Activated CD8-positive, alpha-beta memory T cell treated with anti-CD3 and anti-CD28 coated beads, Interleukin-2, amount 50 U/mL, for 24 hours (primary cell): ENCODE measurements around the gene COL5A1.
"Not testable (repeated sequence)": the region's sequence is repeated elsewhere in the genome, so short reads cannot be mapped to it uniquely, and the experiment has no call there.

Source experiments
- DNase-seq: peaks from one replicate; pipeline ENCODE4 v3.0.0-alpha.2; 2020; ENCODE audit errors: extremely low read depth

The COL5A1 gene

DNA sequence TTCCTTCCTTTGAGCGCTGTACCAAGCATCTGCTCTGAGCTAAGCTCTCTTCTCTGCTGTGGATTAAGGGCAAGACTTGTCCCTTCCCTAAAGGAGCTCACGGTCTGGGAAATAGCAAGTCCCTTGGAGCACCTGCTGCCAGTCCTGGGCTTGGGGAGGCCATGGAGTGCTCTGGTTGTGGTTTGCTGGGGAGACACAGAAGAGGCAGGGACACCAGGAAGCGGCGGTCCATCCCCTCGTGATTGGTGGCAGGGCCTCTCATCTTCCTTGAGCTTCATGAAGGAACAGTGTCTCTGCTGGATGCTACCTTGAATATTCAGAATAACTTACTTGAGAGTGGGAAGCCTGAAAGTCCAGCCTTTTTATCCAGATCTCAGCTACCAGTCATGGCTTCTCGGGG, 35.3 kb downstream of the COL5A1 start:
- no peak for DNase-seq

GRCh38 chr9:134677743-134678142, 36.1 kb downstream of the COL5A1 start:
- no peak for DNase-seq

DNA sequence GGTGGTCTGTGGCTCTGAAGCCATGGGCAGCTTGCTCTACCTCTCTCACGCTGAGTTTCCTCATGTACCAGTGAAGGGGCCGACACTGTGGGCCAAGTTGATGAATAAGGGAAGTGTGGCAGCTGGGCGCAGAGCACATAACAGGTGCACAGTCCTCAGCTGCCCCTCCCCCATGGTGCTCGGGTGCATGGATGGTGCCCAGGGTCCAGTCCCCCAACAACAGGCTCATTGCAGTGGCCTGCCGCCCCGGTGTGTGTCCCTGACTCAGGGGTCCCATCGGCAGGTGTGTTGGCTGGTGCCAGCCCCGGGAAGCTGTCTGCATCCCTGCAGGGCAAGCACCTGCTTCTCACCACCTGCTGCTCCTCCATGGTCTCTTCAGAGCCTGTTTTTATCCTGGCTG, 36.6 kb downstream of the COL5A1 start:
- DNase-seq, result no peak

DNA sequence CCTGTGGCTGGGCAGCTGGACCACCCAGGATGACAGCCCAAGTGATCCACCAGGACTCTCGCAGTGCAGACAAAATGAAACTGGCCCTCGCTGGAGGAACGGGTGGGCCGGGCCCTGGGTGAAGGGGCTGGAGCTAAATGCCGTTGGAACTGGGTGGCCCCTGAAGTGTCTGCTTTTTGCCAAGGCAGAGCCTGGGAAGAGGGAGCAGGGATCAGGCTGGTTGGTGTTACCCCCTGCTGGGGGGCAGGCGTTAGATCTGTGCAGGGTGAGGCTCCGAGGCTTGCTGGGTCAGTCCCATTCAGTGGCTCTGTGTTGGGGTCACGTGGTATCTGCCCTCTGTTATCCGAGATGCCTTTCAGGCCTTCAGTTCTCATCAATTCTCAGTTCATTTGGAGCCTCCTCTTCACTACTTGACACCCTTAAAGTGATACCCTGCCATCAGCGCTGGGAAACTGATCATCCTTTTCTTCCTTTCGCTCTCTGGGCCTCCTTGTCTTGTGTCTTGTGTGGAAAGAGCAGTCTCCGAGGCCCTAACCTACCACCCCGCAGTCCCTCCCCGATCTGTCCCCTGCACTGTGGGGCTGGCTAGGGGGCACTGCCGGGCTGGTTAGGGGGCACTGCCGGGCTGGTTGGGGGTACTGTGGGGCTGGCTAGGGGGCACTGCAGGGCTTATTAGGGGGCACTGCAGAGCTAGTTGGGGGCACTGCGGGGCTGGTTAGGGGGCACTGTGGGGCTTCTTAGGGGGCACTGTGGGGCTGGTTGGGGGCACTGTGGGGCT, 37.3 kb downstream of the COL5A1 start:
- no peak for DNase-seq

GRCh38 chr9:134679616-134680392, 38.2 kb downstream of the COL5A1 start:
- no peak for DNase-seq

- no peak for DNase-seq
Measured at GRCh38 chr9:134680393-134681060, 38.9 kb downstream of the COL5A1 start.

DNA sequence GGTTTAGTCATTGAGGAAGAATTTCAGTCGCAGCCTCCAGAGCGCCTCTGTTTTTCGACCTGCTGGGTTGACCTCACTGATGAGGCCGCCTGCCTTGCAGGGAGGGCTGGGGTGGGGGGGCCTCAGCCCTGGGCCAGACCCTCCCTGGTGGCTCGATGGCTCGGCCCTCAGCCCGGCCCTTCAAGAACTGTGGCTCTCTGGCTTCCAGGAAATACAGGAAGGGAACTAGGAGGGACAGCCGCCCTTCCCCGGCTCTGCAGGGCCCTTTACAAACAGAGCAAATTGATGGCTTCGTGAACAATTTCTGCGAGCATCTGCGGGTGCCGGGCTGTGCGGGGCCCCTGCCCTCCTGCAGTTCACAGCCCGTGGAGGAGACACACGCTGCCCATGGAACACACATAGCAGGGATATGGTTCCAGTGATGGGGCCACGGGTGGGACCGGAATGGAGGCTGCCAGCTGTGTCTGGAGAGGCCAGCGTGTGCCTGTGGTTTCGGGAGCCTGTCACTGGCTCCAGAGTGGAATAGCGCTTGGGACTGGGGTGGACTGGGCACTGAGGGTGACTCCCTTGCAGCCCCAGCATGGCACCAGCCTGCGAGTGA, 39.6 kb downstream of the COL5A1 start:
- no peak for DNase-seq

DNA sequence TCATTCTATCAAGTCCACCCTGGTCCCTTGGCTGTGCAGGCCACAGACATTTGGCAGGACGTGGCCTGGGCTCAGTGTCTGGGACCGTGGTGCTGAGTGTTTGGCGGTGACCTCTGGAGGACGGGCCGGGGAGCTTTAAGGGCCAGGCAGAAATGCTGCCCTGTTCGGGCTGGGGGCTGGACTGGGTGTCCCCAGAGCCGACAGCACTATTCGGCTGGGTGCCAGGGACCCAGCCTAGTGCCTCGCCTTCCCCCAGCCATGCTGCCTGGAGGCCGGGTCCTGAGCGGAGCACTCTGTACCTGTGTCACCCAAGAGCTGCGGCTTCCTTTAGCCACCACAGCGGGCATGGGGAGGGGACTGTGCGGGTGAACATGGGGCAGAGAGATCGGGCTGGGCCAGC, 40.4 kb downstream of the COL5A1 start:
- DNase-seq, result no peak

DNA sequence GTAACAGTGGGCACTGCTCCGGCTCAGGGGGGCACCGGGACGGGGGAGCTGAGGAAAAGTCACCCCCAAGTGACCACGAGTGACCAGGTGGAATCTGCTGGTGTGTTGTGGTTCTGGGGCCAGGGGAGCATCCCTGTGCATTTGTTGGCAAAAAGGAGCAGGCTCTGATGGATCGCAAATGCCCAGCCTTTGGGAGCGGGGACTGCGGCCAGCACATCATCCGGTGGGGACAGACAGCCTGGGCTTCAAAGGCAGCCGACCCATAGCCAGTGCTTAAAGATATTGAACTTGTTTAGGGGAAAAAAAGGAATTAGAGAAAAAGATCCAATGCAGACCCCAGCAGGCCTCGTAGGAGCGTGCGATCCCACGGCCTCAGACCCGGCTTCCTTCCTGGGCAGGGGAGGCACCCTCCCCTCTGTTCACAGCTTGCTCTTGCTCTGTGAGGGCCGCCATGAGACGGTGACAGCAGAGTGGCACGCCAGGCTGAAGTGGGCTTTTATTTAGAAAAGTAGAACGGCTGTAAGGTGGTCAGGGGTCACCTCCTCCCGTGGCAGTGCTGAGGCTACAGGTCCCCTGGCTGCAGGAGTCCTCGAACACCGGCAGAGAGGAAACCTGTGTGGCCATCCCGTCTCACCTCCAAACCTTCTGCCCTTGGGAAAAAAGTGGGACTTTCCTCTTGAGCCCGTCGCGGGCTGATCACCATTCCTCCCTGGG, 41.2 kb downstream of the COL5A1 start:
- no peak for DNase-seq

GRCh38 chr9:134683714-134684374, 42.2 kb downstream of the COL5A1 start:
- DNase-seq, result no peak

- DNase-seq, result no peak
Measured at GRCh38 chr9:134684375-134684723, 42.7 kb downstream of the COL5A1 start.

- DNase-seq, result not testable (repeated sequence)
Measured at GRCh38 chr9:134684941-134685340, 43.3 kb downstream of the COL5A1 start.

- DNase-seq, result no peak
Measured at GRCh38 chr9:134685784-134686183, 44.2 kb downstream of the COL5A1 start.

DNA sequence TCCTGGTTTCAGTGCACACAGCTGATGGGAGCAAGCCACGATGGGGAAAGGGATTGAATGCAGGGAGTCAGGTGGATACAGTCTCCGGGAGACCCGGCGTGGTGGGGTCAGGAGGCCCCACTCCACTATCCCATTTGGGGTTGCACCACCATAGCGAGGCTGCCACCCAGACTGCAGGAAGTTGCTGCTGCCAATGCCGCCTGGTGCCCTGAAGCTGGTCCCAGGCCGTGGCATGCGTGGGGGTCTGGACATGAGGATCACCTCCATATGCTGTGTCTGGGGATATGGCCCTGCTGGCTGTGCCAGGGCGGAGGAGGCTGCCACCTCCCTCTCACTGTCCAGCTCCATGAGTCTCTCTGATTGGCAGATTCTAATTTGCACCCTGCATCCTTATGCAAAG, 45.3 kb downstream of the COL5A1 start:
- no peak for DNase-seq

DNA sequence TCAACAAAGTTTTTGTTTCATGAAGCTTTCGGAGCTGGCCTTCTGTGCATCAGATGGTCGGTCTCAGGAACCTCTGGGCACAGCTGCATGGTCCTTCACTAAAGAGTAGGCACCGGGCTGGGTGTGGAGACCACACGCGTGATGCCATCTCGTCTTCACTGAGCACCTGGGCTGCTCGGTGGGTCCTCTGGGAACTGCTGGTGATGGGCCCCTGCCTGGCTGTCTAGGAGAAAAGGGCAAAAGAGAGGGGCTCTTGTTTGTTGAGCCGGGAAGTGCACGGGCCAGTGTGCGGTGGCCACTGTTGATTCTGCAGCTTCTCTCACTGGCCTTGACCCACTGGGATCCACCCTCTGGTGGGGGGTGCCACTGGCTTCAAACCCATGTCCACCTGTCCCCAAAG, 46.0 kb downstream of the COL5A1 start:
- DNase-seq, result no peak

DNA sequence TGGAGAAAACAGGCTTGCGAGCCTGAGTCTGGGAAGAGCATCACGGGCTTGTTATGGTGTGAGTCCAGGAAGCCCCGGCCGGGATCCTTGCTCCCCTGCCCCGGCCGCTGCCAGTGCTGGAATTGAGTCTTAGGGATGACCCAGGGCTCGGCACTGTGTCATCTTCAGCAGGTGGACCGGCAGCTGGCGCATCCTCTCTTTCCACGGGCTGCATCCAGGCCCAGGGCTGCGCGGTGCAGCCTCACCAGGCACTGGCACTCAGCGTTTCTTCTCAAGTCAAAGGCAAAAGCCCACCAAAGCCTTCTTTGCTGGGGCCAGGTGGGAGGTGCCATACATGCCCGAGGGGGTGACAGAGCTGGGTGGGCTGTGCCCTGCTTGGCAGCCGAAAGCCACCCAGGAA, 46.6 kb downstream of the COL5A1 start:
- no peak for DNase-seq

DNA sequence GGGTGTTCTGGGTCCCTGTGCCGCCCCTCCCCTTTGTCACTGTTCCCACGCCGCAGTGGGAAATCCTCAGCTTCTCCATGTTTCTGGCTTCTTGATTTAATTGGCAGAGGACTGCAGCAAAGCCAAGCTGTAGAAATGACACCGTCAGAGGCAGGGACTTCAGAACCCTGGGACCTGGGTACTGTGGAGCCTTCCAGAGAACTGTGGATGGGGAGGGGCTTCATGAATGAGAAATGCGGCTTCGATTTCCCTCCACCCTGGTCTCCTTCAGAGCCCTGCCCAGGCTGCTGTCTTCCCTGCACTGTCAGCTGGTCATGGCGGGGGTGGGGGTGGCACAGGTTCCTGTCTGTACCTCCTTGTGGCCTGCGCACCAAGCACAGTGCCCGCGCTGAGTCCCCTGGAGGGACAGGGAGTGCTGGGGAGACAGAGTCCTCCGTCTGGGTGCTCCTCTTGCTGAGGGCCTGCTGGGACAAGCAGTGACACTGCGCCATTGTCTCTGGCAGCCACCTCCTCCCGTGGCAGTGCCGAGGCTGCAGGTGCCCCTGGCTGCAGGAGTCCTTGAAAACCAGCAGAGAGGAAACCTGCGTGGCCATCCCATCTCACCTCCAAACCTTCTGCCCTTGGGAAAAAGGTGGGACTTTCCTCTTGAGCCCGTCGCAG, 47.2 kb downstream of the COL5A1 start:
- DNase-seq, result no peak

- DNase-seq, result no peak
Measured at GRCh38 chr9:134689321-134690181, 47.9 kb downstream of the COL5A1 start.

GRCh38 chr9:134690301-134690751, 48.7 kb downstream of the COL5A1 start:
- DNase-seq, result no peak
